Esophagus muscularis mucosa (tissue), 4 donors: ENCODE data around the gene ZNF341. TPM values are rescaled to one million over a fixed set of nuclear protein-coding genes. Genes with fewer than 3 reads are reported as not detected.

Experiments used
- DNase-seq: peaks from one replicate; pipeline ENCODE4 v3.0.0-alpha.2; 2017; ENCODE audit errors: extremely low spot score
- H3K27ac ChIP-seq, 4 donors: fragments of 200-600 bp; sonication (generic); replicated peaks in 1 of 4; 1 replicate in 3 of 4; 2 replicates in 1 of 4; pipeline ENCODE4 v1.5.1; 2016 to 2019; ENCODE audit warnings: mild to moderate bottlenecking in 1 of 4
- H3K27me3 ChIP-seq, 4 donors: fragments of 200-600 bp; sonication (generic); one replicate each; pipeline versions ENCODE4 v1.5.1 to v1.6.0; 2016 to 2019
- H3K36me3 ChIP-seq, 4 donors: fragments of 200-600 bp; sonication (generic); one replicate each; pipeline ENCODE4 v1.5.1; 2016 to 2019
- H3K4me1 ChIP-seq, 4 donors: fragments of 200-600 bp; sonication (generic); one replicate each; pipeline ENCODE4 v1.5.1; 2016 to 2019
- H3K4me3 ChIP-seq, 4 donors: fragments of 200-600 bp; sonication (generic); 1 replicate in 2 of 4; 2 replicates in 2 of 4; pipeline ENCODE4 v1.5.1; 2016 to 2019; ENCODE audit warnings: mild to moderate bottlenecking in 4 of 4, moderate library complexity in 1 of 4
- H3K9me3 ChIP-seq, 4 donors: fragments of 200-600 bp; sonication (generic); 1 replicate in 3 of 4; 2 replicates in 1 of 4; pipeline ENCODE4 v1.5.1; 2016 to 2019
- EP300 ChIP-seq: sonication (generic); formaldehyde crosslinking; IDR thresholded peaks from one replicate; pipeline ENCODE4 v1.6.1; 2017; ENCODE audit warnings: antibody characterized with exemption
- POLR2A ChIP-seq: fragments of 450-650 bp; IDR thresholded peaks from one replicate; pipeline ENCODE4 v1.6.1; 2017; ENCODE audit warnings: antibody characterized with exemption, moderate library complexity, mild to moderate bottlenecking, low read depth
- POLR2AphosphoS5 ChIP-seq, 2 donors: sonication (generic); formaldehyde crosslinking; IDR thresholded peaks; one replicate each; pipeline ENCODE4 v1.6.1; 2017; ENCODE audit warnings: antibody characterized with exemption in 2 of 2
- WGBS: methylation state at CpG from one replicate; pipeline ENCODE4 v1.1.5; 2018; 5-methylcytosine and 5-hydroxymethylcytosine counted together
- intact Hi-C: fragments of 100-400 bp; cut with DNase I; formaldehyde crosslinking; loops from one replicate; pipeline ENCODE4 v1.15.1; 2023
- total RNA-seq, 4 donors: library from RNA; depleted of rRNA; stranded (reverse); fragments of >200 nt; gene quantifications; one replicate each; pipeline versions ENCODE4 v1.1.0 to v1.2.1, GENCODE V29; 2016
- TF ChIP-seq, protein P1 (sequence below), 3 experiments: fragments of 200-600 bp in 2 of 3; fragments of 450-650 bp in 1 of 3; sonication (generic) in 2 of 3; IDR thresholded peaks; one replicate each; pipeline ENCODE4 v1.5.1; 2017 to 2019; ENCODE audit warnings: antibody characterized with exemption in 3 of 3, mild to moderate bottlenecking in 2 of 3, moderate library complexity in 1 of 3

ZNF341 gene
- total RNA-seq: 1 to 10 TPM; 1.7 to 4.2 (median 3.4) TPM

DNA sequence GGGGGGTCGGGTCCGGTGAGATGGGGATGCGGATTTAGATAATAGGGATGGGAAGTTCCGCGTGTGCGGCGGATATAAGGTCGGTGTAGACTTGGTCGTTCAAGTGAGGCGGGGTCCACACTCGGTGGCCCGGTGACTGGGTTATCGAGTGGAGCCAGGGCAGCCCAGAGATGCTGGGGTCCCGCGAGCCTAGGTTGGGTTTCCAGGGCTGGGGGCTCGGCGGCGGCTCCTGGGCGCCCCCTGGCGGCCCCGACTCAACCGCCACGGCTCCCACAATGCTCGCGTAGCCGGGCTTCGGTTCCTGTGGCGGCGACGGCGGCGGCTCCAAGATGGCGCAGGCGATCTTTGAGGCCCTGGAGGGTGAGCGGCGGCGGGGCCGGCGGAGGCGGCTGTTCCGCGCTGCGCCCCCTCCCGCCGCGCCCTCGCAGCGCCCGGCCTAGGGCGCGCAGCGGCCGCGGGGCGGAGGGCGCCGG is at the start of gene ZNF341:
Gene ZNF341, plus strand, starts transcription at position 304 of the 473 bp plus-strand sequence. Its CDS starts 26 bp downstream, at position 330.
- Histone ChIP-seq H3K9me3 (peaks cover 0 to 8% (median 4%) of the 10 kb centered on the region in 4 donors), H3K27me3 (no peaks in the 10 kb centered on the region), H3K4me3 (peak within 1 kb of the TSS; percentile 62 to 85 (median 70)), H3K4me1 (peaks cover 25 to 34% (median 30%) of the 10 kb centered on the region in 4 donors), H3K36me3 (no peaks in the 10 kb centered on the region), H3K27ac (peak within 1 kb of the TSS; percentile 86 to 95 (median 93))
- DNase-seq: peak; percentile 95
- intact Hi-C loops: loop anchor here (5.0 kb wide), 1 partner anchor 44 kb away; the partner anchor contains the start of gene E2F1
- 19% methylated on average over 10 of the region's 57 CpGs for WGBS
- TF ChIP-seq POLR2A (no peak), POLR2AphosphoS5 (IDR thresholded peaks at IDR 0.05) (peak; percentile 57 to 59), EP300 (no peak)
- TF ChIP-seq, protein P1, sequence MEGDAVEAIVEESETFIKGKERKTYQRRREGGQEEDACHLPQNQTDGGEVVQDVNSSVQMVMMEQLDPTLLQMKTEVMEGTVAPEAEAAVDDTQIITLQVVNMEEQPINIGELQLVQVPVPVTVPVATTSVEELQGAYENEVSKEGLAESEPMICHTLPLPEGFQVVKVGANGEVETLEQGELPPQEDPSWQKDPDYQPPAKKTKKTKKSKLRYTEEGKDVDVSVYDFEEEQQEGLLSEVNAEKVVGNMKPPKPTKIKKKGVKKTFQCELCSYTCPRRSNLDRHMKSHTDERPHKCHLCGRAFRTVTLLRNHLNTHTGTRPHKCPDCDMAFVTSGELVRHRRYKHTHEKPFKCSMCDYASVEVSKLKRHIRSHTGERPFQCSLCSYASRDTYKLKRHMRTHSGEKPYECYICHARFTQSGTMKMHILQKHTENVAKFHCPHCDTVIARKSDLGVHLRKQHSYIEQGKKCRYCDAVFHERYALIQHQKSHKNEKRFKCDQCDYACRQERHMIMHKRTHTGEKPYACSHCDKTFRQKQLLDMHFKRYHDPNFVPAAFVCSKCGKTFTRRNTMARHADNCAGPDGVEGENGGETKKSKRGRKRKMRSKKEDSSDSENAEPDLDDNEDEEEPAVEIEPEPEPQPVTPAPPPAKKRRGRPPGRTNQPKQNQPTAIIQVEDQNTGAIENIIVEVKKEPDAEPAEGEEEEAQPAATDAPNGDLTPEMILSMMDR (IDR thresholded peaks at IDR 0.05): peak; percentile 83 to 93 (median 86)

- TF ChIP-seq POLR2AphosphoS5 (IDR thresholded peaks at IDR 0.05): no peak
- TF ChIP-seq POLR2A: no peak
- TF ChIP-seq EP300: no peak
- TF ChIP-seq, protein P1 (IDR thresholded peaks at IDR 0.05): no peak
- H3K27me3 ChIP-seq: no peaks in the 10 kb centered on the region
- H3K27ac ChIP-seq: peak overlapping the region in 1 of 4 donors; percentile 56
- no peak for DNase-seq
- peaks cover 14 to 27% (median 23%) of the 10 kb centered on the region in 4 donors for H3K4me1 ChIP-seq
- intact Hi-C loops: loop anchor here (5.0 kb wide), 1 partner anchor 48 kb away; the partner anchor contains the start of gene ZNF341
- peak overlapping the region in 1 of 4 donors; percentile 55 for H3K4me3 ChIP-seq
- WGBS: 59% methylated on average over 6 of the region's 10 CpGs
- no peaks in the 10 kb centered on the region for H3K36me3 ChIP-seq
- no peaks in the 10 kb centered on the region for H3K9me3 ChIP-seq
Observed at GRCh38 chr20:33684533-33685327, 47.1 kb upstream of the ZNF341 start.

DNA sequence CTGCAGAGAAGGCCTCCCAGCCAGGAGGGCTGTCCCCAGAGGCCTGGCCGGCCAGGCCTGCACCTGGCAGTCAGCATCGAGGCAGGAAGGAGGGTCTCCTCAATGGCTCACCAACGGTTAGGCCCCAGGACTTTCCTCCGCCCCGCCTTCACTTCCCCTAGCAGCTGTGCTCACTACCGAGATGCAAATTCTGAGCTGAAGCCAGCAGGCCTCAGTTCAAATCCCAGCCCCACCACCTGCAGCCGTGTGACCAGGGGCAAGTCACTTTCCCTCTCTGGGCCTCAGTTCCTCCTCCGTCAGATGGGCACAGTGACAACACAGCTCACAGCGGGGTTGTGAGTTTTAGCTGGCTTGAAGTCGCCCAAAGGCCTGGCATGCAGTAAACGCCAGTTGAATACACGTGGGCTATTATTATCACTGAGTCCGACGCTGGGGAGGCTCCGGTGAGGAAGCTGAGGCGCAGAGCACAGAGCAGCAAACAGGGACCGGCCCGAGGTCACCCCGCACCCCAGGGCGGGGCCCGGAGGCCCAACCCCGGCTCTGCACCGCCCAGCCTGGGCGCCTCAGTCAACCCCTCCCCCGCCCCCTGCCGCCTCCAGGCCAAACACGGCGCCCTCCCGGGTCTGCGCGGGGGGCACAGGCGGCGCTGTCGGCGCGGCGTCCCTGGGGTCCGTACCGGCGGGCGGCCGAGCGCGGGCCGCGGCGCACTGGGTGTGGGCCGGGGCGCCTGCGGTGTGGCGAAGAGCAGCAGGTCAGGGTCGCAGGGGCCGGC is 46.3 kb upstream of the ZNF341 start:
- intact Hi-C loops: loop anchor here (5.0 kb wide), 1 partner anchor 47 kb away; the partner anchor contains the start of gene ZNF341
- TF ChIP-seq EP300: no peak
- TF ChIP-seq, protein P1 (IDR thresholded peaks at IDR 0.05): no peak
- no peaks in the 10 kb centered on the region for H3K27me3 ChIP-seq
- no peaks in the 10 kb centered on the region for H3K9me3 ChIP-seq
- no peaks in the 10 kb centered on the region for H3K36me3 ChIP-seq
- DNase-seq: no peak
- WGBS: no CpG with 5 or more reads among the region's 53 CpGs
- H3K27ac ChIP-seq: peak overlapping the region in 3 of 4 donors; percentile 36 to 70 (median 56)
- H3K4me1 ChIP-seq: peaks cover 14 to 27% (median 23%) of the 10 kb centered on the region in 4 donors
- peak overlapping the region; percentile 53 to 67 (median 55) for H3K4me3 ChIP-seq

GRCh38 chr20:33686100-33686983 is 45.5 kb upstream of the ZNF341 start, which contains the start of gene E2F1:
TSS of gene E2F1 (minus strand) at chr20:33686385. CDS start at chr20:33686264, 121 bp downstream.
- Histone ChIP-seq H3K36me3 (no peaks in the 10 kb centered on the region), H3K4me1 (peaks cover 14 to 27% (median 23%) of the 10 kb centered on the region in 4 donors), H3K4me3 (peak within 1 kb of the TSS; percentile 53 to 67 (median 55)), H3K27ac (peak within 1 kb of the TSS; percentile 45 to 73 (median 69)), H3K9me3 (no peaks in the 10 kb centered on the region), H3K27me3 (no peaks in the 10 kb centered on the region)
- DNase-seq: peak; percentile 98
- no peak for TF ChIP-seq POLR2A
- no peak for TF ChIP-seq EP300
- TF ChIP-seq, protein P1 (IDR thresholded peaks at IDR 0.05): peak; percentile 49 to 69 (median 60)
- peak; percentile 20 to 62 for TF ChIP-seq POLR2AphosphoS5 (IDR thresholded peaks at IDR 0.05)
- intact Hi-C loops: loop anchor here (5.0 kb wide), 1 partner anchor 46 kb away; the partner anchor contains the start of gene ZNF341
- 20% methylated on average over 9 of the region's 101 CpGs for WGBS
